PFSK-1 (cell line): ENCODE data around the gene COLEC11.

Source experiments
- REST ChIP-seq, 2 experiments: IDR thresholded peaks; 2 replicates each; pipeline versions ENCODE4 v1.6.1 to v1.8.0; 2011 to 2012; ENCODE audit warnings: low read depth in 2 of 2, low read length in 2 of 2, control low read depth in 1 of 2, inconsistent platforms in 1 of 2, mild to moderate bottlenecking in 1 of 2, moderate library complexity in 1 of 2; ENCODE audit not compliant: insufficient read depth in 1 of 2
- TAF1 ChIP-seq: IDR thresholded peaks from 2 replicates; pipeline ENCODE4 v1.6.1; 2012; ENCODE audit warnings: low read length, control low read depth, borderline replicate concordance; ENCODE audit not compliant: insufficient read depth

- TF ChIP-seq TAF1, result no peak
- no peak for TF ChIP-seq REST (IDR thresholded peaks at IDR 0.05; ENCODE audit: insufficient read depth in 1 of 2, low read depth in 2 of 2, low read length in 2 of 2)
Measured at GRCh38 chr2:3682811-3683210, 87.9 kb downstream of the COLEC11 start.
